Spleen (tissue), 7 donors: ENCODE measurements around the gene NCKIPSD.

Experiments
- POLR2A ChIP-seq, 3 donors: fragments of 450-650 bp; IDR thresholded peaks; one replicate each; pipeline ENCODE4 v1.5.1; 2017; ENCODE audit warnings: antibody characterized with exemption in 3 of 3, mild to moderate bottlenecking in 1 of 3
- TF ChIP-seq, protein P1 (sequence below), 11 experiments: fragments of 200-600 bp in 7 of 11; fragments of 450-650 bp in 4 of 11; sonication (generic) in 4 of 11; IDR thresholded peaks in 8 of 11; conservative IDR thresholded peaks in 3 of 11; 1 replicate in 7 of 11; 2 replicates in 4 of 11; pipeline versions ENCODE4 v1.4.0 to v1.8.0; 2016 to 2021; ENCODE audit warnings: antibody characterized with exemption in 11 of 11, inconsistent platforms in 4 of 11, mild to moderate bottlenecking in 1 of 11
- donor health status: DM: no; HTN: no; CAD: no; lungs with moderate emphysema.
- donor health status: DM: no; HTN: no; CAD: no.
- donor health status: DM: no; HTN: no; CAD: no.

DNA sequence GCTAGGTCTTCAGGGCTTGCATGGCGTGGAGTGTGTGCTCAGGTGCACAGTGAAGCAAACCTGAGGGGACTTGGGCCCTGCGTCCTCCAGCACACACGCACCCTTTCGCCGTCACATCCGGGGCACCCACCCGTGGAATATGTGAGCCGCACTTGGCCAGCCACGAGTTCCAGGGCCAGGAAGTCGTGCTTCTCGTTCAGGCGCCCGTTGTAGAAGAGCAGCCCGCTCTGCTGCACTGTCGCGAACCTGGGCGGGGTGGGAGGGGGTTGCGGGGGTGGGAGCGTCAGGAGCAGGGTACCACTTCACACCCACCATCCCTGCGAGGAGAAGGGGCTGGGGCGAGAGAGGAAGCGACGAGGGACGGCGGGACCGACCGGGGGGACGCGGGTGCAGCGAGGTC, 30.1 kb downstream of the NCKIPSD start:
- TF ChIP-seq, protein P1, sequence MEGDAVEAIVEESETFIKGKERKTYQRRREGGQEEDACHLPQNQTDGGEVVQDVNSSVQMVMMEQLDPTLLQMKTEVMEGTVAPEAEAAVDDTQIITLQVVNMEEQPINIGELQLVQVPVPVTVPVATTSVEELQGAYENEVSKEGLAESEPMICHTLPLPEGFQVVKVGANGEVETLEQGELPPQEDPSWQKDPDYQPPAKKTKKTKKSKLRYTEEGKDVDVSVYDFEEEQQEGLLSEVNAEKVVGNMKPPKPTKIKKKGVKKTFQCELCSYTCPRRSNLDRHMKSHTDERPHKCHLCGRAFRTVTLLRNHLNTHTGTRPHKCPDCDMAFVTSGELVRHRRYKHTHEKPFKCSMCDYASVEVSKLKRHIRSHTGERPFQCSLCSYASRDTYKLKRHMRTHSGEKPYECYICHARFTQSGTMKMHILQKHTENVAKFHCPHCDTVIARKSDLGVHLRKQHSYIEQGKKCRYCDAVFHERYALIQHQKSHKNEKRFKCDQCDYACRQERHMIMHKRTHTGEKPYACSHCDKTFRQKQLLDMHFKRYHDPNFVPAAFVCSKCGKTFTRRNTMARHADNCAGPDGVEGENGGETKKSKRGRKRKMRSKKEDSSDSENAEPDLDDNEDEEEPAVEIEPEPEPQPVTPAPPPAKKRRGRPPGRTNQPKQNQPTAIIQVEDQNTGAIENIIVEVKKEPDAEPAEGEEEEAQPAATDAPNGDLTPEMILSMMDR (IDR thresholded peaks at IDR 0.05 in 8 of 11, conservative IDR thresholded peaks at IDR 0.05 in 3 of 11), result no peak
- TF ChIP-seq POLR2A (IDR thresholded peaks at IDR 0.05), result no peak
